GM19099 (cell line): ENCODE measurements around the gene FOXP1.

ENCODE experiments used
- POLR2A ChIP-seq: IDR thresholded peaks from 3 replicates; pipeline ENCODE4 v1.6.1; 2011; ENCODE audit warnings: low read depth; ENCODE audit not compliant: insufficient read length; ENCODE audit errors: extremely low read depth

The FOXP1 gene

DNA sequence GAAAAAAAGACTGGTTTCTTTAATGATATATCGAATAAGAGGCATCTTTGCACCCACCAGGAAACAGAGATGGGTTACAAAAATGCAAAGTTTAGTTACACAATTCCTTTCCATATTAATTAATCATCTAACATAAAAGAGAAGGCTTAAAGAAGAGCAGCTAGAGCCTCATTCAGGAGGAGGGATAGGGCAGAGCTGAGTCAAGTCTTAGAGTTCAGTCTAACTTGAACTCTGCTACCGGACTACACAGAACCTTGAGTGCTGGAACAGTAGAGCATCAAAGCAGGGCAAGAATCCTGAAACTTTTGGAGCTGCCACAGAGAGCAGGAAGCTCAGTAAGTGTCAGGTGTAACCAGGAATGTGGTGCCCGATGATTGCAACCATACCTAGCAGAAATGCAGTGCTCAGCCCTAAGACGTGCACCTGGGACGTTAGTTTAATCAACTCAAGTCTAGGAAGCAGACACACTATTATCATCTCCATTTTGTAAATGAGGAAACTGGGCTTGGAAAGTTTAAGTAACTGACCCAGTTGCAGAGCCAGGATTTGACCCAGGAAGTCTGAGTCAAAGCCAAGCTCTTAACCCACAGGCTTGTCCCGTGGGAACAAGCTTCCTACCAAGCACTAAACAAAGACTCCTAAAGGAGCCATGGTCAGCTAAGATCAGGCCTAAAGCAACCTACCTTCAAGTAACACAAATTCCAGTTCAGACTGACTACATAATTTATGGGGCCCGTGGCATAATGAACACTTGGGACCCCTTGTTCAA is 187.4 kb downstream of the FOXP1 start:
- no peak for TF ChIP-seq POLR2A

- TF ChIP-seq POLR2A = no peak
These were observed 188.1 kb downstream of the FOXP1 start for GRCh38 chr3:71395470-71395869.

GRCh38 chr3:71393745-71394144 is 189.8 kb downstream of the FOXP1 start:
- TF ChIP-seq POLR2A = no peak

- no peak for TF ChIP-seq POLR2A
These were observed 190.4 kb downstream of the FOXP1 start for GRCh38 chr3:71393093-71393492.

- no peak for TF ChIP-seq POLR2A
These were observed 191.3 kb downstream of the FOXP1 start for GRCh38 chr3:71392251-71392650.

- TF ChIP-seq POLR2A = no peak
These were observed 192.2 kb downstream of the FOXP1 start for GRCh38 chr3:71391361-71391760.

DNA sequence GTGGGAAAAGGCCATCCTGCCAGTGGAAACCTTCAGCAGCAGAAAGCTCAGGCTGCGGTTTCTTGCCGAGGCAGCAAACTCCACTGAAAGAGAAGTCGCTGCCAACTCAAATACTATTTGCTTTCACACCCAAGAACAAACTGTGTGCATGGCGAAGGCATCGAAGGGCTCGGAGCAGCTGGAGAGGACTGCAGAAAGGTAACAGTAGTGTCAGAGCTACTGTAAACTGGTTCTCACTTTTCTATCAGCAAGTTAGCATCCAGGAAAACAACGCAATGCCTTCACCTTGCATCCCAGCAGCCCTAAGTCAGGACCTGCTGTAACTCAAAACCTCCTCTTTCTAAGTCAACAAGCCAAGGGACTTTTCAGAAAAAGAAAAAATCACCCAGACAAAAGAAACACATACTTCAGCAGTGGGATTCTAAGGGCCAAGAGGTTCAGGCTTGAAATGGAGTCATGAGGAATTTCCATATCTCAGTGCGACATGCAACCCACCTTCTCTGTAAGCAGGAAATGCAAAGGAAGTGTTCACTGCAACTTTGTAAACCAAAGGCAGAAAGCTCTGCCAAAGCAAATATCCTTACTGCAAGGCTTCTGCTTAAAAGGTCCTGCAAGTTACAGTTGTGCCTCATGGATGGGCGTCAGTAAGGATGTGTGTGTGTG is 193.5 kb downstream of the FOXP1 start:
- no peak for TF ChIP-seq POLR2A

- no peak for TF ChIP-seq POLR2A
These were observed 194.3 kb downstream of the FOXP1 start for GRCh38 chr3:71389191-71389590.

DNA sequence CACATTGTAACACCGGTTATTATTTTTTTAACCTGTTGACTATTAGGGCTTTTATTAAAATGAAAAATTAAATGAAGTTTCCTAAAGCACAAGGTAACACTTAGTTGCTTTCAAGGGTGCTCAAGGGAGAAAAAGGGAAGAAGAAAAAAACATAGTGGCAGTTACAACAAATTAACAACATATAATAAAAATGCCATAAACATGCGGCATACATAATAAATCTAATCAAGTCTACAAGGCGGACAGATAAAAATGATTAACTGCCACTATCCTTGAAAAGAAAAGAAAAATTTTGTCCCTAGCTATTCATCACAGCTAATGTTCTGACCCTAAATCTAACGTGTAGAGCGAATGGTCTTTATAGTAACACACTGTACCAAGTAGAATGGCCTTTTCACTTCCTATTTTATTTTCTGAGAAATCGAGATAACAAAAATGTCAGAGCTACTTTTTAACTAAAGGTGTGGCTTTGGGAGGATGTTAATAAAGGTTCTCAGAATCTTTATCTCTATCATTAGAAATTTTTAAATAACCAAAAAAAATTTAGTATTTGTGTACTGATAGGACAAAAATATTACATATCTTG is 194.9 kb downstream of the FOXP1 start:
- TF ChIP-seq POLR2A = no peak

DNA sequence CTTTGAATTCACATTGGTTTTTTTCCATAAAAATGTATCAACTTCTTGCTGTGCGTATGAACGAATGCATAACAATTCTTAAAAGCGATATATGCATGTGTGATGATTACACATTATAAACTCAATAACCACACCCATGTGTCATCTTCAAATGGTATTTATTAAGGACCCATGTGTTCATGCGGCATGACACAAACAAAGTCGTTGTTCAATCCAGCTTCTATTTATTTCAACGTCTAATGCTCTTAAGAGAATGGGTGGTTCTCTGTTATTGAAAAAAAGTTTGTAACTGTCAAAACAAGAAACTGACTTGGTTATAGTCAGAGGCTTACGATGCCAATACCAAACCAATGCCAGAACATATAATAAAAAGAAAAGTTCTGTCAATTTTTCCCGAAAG is 195.9 kb downstream of the FOXP1 start:
- no peak for TF ChIP-seq POLR2A

GRCh38 chr3:71384837-71385716 is 198.5 kb downstream of the FOXP1 start:
- no peak for TF ChIP-seq POLR2A

DNA sequence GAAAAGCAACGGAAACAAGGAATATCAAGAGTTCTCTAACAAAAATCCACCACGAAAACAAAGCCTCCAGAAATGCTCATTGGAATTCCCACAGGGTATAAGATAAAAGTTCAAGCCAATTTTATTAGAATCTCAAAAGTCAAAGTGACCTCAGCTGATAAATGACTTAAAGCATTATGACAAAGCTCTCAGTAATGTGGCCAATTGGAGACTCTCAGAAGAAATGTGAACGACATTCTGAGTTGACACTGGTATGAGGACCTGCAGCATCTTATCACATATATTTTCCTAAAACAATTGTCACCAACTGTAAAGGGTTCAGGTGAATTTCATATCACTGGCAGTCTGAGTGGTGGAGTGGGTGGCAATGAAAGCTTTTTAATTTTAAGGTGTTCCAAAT is 199.1 kb downstream of the FOXP1 start:
- TF ChIP-seq POLR2A = no peak

DNA sequence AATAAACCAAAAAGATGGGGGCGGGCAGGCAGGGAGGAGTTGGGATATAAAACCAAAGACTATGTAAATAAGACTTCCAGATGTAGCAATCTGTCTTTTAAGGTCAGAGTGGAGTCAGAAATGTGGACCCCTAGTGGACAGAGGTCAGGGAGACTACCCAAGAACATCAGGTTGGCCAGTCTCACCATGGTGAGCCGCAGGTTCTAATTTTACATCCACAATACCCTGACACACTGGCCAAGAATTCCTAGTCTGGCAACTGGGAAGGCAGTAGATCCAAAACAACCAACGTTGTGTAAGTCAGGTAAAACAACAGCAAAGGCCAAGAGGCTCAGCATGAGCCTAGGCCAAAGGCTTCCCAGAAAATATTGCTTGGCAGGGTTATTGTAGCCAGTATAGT is 203.4 kb downstream of the FOXP1 start:
- TF ChIP-seq POLR2A = no peak

GRCh38 chr3:71378509-71378908 is 205.0 kb downstream of the FOXP1 start:
- TF ChIP-seq POLR2A = no peak

DNA sequence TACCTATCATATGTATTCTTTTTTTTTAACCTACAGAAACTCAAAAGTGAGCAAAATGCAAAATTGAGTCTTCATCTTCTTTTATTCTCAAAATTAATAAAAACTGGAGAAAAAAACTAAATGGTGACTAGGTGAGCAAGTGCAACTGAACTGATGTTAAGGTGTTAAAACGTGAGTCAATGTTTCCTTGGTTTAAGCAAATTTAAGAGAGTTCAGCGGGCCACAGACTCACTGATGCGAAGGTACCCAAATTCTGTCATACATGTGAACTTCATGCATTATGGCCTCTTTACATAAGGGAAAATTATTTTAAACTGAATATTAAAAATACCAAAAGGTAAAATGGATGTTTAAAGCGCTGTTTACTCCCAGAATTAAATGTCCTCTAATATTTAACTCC is 206.6 kb downstream of the FOXP1 start:
- TF ChIP-seq POLR2A = no peak
